VCaP (cell line): ENCODE measurements around the gene ABHD17C.
"Not testable (repeated sequence)": the region's sequence is repeated elsewhere in the genome, so short reads cannot be mapped to it uniquely, and the experiment has no call there.

Experiments
- H3K27ac ChIP-seq: fragments of 450-650 bp; 2 replicates; pipeline ENCODE4 v1.5.1; 2017
- CTCF ChIP-seq: fragments of 450-650 bp; conservative IDR thresholded peaks from 2 replicates; pipeline ENCODE4 v1.5.1; 2017; ENCODE audit warnings: mild to moderate bottlenecking, moderate library complexity

ABHD17C gene

GRCh38 chr15:80695099-80695910 lies at the start of gene ABHD17C:
TSS of gene ABHD17C (plus strand) at chr15:80695310. CDS start at chr15:80695430, 120 bp downstream.
- no peak for TF ChIP-seq CTCF
- H3K27ac ChIP-seq, result peak within 1 kb of the TSS; percentile 94

GRCh38 chr15:80645494-80646065 lies 49.5 kb upstream of the ABHD17C start:
- no peak overlapping the region for H3K27ac ChIP-seq
- TF ChIP-seq CTCF, result no peak

GRCh38 chr15:80647424-80647823 lies 47.7 kb upstream of the ABHD17C start:
- not testable (repeated sequence) for H3K27ac ChIP-seq

GRCh38 chr15:80654299-80654698 lies 40.8 kb upstream of the ABHD17C start:
- no peak overlapping the region for H3K27ac ChIP-seq

GRCh38 chr15:80659375-80659774 lies 35.7 kb upstream of the ABHD17C start:
- no peak overlapping the region for H3K27ac ChIP-seq
- no peak for TF ChIP-seq CTCF

More at GRCh38 chr15:80654299-80654698, 40.8 kb upstream of the ABHD17C start:
- TF ChIP-seq CTCF, result no peak

- peak; percentile 83 for TF ChIP-seq CTCF
- no peak overlapping the region for H3K27ac ChIP-seq
Measured at GRCh38 chr15:80660119-80660518, 35.0 kb upstream of the ABHD17C start.

- TF ChIP-seq CTCF, result no peak
- H3K27ac ChIP-seq, result no peak overlapping the region
Measured at GRCh38 chr15:80662129-80662528, 33.0 kb upstream of the ABHD17C start.
